ENCODE results near the gene ABCA7. TPM values are rescaled to one million over a fixed set of nuclear protein-coding genes. Genes with fewer than 3 reads are reported as not detected.

Gene ABCA7
- polyA plus RNA-seq, 6 donors from 2014 or later: 9.4 to 22.5 (median 11.1) TPM

- Mint-ChIP-seq H3K27ac (no peak overlapping the region), H3K9me3 (peaks cover 10 to 48% (median 23%) of the 10 kb centered on the region in 7 donors), H3K4me3 (no peak overlapping the region), H3K36me3 (peaks cover 23 to 39% of the 10 kb centered on the region in 2 donors), H3K27me3 (no peaks in the 10 kb centered on the region), H3K4me1 (peaks cover 9 to 27% (median 10%) of the 10 kb centered on the region in 3 donors)
- no peak for DNase-seq
- ATAC-seq (ENCODE audit: low read depth in 2 of 2): no peak
Observed at GRCh38 chr19:1054102-1055027, 14.5 kb downstream of the ABCA7 start.

DNA sequence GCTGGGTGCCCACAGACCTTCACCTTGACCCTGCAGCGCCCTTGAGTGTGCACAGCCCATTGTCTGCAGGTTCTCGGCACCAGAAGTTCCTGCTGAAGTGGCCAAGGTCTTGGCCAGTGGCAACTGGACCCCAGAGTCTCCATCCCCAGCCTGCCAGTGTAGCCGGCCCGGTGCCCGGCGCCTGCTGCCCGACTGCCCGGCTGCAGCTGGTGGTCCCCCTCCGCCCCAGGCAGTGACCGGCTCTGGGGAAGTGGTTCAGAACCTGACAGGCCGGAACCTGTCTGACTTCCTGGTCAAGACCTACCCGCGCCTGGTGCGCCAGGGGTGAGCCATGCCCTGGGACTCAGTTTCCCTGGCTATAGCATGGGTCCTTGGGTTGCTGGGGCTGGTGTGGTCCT is 15.1 kb downstream of the ABCA7 start:
- Mint-ChIP-seq H3K4me1 (peaks cover 9 to 27% (median 10%) of the 10 kb centered on the region in 3 donors), H3K27me3 (no peaks in the 10 kb centered on the region), H3K27ac (no peak overlapping the region), H3K9me3 (peaks cover 10 to 53% (median 23%) of the 10 kb centered on the region in 7 donors), H3K36me3 (peaks cover 23 to 39% of the 10 kb centered on the region in 2 donors), H3K4me3 (no peak overlapping the region)
- DNase-seq (no peak), ATAC-seq (ENCODE audit: low read depth in 2 of 2) (no peak)

DNA sequence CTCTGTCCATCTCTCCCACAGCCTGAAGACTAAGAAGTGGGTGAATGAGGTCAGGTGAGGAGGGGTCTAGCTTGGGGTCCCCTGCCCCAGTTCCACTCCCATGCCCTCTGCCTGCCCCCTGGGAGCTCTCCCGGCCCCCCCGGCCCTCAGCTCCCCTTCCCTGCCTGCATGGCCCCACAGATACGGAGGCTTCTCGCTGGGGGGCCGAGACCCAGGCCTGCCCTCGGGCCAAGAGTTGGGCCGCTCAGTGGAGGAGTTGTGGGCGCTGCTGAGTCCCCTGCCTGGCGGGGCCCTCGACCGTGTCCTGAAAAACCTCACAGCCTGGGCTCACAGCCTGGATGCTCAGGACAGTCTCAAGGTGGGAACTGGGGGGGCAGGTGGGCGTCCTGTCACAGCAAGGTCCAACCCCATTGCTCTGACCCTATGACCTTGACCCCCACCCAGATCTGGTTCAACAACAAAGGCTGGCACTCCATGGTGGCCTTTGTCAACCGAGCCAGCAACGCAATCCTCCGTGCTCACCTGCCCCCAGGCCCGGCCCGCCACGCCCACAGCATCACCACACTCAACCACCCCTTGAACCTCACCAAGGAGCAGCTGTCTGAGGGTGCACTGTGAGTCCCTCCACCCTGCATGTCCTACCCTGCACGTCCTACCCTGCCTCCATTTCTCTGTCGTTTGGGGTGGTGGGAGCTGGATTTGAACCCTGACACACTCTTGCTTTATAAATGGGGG is 16.1 kb downstream of the ABCA7 start:
- Mint-ChIP-seq H3K4me3 (peak overlapping the region in 2 of 8 donors; percentile 47 to 78), H3K9me3 (peaks cover 10 to 55% (median 23%) of the 10 kb centered on the region in 7 donors), H3K27ac (peak overlapping the region in 2 of 6 donors; percentile 10 to 24), H3K4me1 (peaks cover 9 to 27% (median 10%) of the 10 kb centered on the region in 3 donors), H3K36me3 (peaks cover 23 to 39% of the 10 kb centered on the region in 2 donors), H3K27me3 (no peaks in the 10 kb centered on the region)
- ATAC-seq (ENCODE audit: low read depth in 2 of 2) (no peak), DNase-seq (no peak)

GRCh38 chr19:1057176-1057855 is 17.4 kb downstream of the ABCA7 start:
- Mint-ChIP-seq H3K27me3 (no peaks in the 10 kb centered on the region), H3K27ac (peak overlapping the region in 4 of 6 donors; percentile 35 to 85 (median 70)), H3K9me3 (peaks cover 10 to 55% (median 23%) of the 10 kb centered on the region in 7 donors), H3K36me3 (peaks cover 23 to 34% of the 10 kb centered on the region in 2 donors), H3K4me3 (peak overlapping the region in 2 of 8 donors; percentile 1 to 58), H3K4me1 (peaks cover 9 to 25% (median 10%) of the 10 kb centered on the region in 3 donors)
- ATAC-seq (ENCODE audit: low read depth in 2 of 2) (peak; percentile 30 to 51), DNase-seq (peak; percentile 50)

DNA sequence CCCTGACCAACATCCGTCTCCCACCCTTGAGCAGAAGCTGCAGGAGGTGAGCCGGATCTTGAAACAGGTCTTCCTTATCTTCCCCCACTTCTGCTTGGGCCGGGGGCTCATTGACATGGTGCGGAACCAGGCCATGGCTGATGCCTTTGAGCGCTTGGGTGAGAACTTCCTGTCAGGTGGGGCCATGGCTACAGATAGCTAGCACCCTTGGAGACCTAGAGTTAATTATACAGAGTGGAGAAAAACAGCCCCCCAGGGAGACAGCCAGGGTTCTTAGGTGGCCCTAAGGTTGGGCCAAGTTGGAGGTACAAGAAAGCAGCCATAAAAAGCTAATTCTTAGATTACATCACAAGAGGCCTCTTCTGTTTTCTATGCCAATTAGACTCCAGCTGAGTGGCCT is 18.2 kb downstream of the ABCA7 start:
- ATAC-seq (ENCODE audit: low read depth in 2 of 2) (peak in 1 of 2 donors; percentile 52), DNase-seq (no peak)
- H3K9me3 Mint-ChIP-seq: peaks cover 10 to 52% (median 23%) of the 10 kb centered on the region in 7 donors
- H3K4me1 Mint-ChIP-seq: peaks cover 7 to 29% (median 9%) of the 10 kb centered on the region in 3 donors
- H3K27ac Mint-ChIP-seq: no peak overlapping the region
- H3K36me3 Mint-ChIP-seq: peaks cover 23 to 34% of the 10 kb centered on the region in 2 donors
- H3K27me3 Mint-ChIP-seq: no peaks in the 10 kb centered on the region
- H3K4me3 Mint-ChIP-seq: no peak overlapping the region

GRCh38 chr19:1060689-1061088 is 20.8 kb downstream of the ABCA7 start:
- Mint-ChIP-seq H3K36me3 (peaks cover 23 to 30% of the 10 kb centered on the region in 2 donors), H3K27ac (peak overlapping the region in 2 of 6 donors; percentile 65 to 92), H3K4me3 (no peak overlapping the region), H3K27me3 (no peaks in the 10 kb centered on the region), H3K4me1 (peaks cover 15 to 50% (median 31%) of the 10 kb centered on the region in 3 donors), H3K9me3 (peaks cover 10 to 38% (median 23%) of the 10 kb centered on the region in 7 donors)
- ATAC-seq (ENCODE audit: low read depth in 2 of 2): no peak
- no peak for DNase-seq

DNA sequence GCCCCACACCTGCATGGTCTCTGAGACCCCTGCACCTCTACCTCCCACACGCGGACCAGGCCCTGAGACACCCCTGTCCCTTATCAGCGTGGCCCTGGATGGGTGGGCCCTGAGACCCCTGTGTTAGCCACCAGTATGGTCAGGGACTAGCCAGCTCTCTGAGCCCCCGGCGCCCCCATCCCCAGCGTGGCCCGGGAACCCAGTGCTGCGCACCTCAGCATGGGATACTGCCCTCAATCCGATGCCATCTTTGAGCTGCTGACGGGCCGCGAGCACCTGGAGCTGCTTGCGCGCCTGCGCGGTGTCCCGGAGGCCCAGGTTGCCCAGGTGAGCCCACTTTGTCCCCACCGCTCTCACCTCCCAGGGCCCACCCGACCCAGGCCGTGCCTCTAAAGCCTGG is 22.1 kb downstream of the ABCA7 start:
- no peak overlapping the region for H3K4me3 Mint-ChIP-seq
- no peak overlapping the region for H3K27ac Mint-ChIP-seq
- ATAC-seq (ENCODE audit: low read depth in 2 of 2) (no peak), DNase-seq (no peak)
- peaks cover 14 to 17% of the 10 kb centered on the region in 2 donors for H3K36me3 Mint-ChIP-seq
- H3K27me3 Mint-ChIP-seq: no peaks in the 10 kb centered on the region
- H3K4me1 Mint-ChIP-seq: peaks cover 18 to 45% (median 37%) of the 10 kb centered on the region in 3 donors
- H3K9me3 Mint-ChIP-seq: peaks cover 5 to 27% (median 14%) of the 10 kb centered on the region in 7 donors

DNA sequence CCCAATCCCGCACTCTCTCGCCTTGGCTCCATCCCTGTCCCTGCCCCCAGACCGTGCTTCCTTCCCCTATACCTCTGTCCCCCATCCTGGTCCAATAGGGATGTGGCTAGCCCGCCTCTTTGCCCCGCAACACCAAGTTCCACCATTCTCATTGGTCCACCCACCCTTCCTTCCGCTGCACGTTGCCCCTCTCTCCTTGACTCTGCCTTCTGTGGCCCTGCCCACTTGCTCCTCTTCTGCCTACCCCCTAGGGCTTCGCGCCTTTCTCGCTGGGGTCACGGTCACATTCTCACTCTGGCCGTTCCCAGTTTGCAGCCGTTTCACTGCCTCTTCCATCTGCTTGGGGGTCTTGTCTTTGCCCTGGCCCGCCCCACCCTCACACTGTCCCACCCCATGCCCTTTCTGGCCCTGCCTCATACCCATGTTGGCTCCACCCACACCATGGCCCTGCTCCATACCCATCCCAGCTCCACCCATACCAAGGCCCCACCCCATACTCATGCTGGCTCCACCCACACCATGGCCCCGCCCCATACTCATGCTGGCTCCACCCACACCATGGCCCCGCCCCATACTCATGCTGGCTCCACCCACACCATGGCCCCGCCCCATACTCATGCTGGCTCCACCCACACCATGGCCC is 22.6 kb downstream of the ABCA7 start:
- H3K4me3 Mint-ChIP-seq: no peak overlapping the region
- ATAC-seq (ENCODE audit: low read depth in 2 of 2): no peak
- peaks cover 2 to 22% (median 8%) of the 10 kb centered on the region in 7 donors for H3K9me3 Mint-ChIP-seq
- peak overlapping the region in 1 of 6 donors; percentile 65 for H3K27ac Mint-ChIP-seq
- peaks cover 11 to 12% of the 10 kb centered on the region in 2 donors for H3K36me3 Mint-ChIP-seq
- no peaks in the 10 kb centered on the region for H3K27me3 Mint-ChIP-seq
- H3K4me1 Mint-ChIP-seq: peaks cover 18 to 41% (median 33%) of the 10 kb centered on the region in 3 donors
- no peak for DNase-seq

GRCh38 chr19:1063030-1063908 is 23.4 kb downstream of the ABCA7 start:
- ATAC-seq (ENCODE audit: low read depth in 2 of 2) (no peak), DNase-seq (peak; percentile 30)
- Mint-ChIP-seq H3K4me1 (peaks cover 16 to 34% (median 27%) of the 10 kb centered on the region in 3 donors), H3K27ac (peak overlapping the region in 2 of 6 donors; percentile 82 to 95), H3K9me3 (peaks cover 0 to 15% (median 2%) of the 10 kb centered on the region in 7 donors), H3K27me3 (no peaks in the 10 kb centered on the region), H3K4me3 (peak overlapping the region in 2 of 8 donors; percentile 33 to 81), H3K36me3 (peaks cover 3 to 4% of the 10 kb centered on the region in 2 donors)

DNA sequence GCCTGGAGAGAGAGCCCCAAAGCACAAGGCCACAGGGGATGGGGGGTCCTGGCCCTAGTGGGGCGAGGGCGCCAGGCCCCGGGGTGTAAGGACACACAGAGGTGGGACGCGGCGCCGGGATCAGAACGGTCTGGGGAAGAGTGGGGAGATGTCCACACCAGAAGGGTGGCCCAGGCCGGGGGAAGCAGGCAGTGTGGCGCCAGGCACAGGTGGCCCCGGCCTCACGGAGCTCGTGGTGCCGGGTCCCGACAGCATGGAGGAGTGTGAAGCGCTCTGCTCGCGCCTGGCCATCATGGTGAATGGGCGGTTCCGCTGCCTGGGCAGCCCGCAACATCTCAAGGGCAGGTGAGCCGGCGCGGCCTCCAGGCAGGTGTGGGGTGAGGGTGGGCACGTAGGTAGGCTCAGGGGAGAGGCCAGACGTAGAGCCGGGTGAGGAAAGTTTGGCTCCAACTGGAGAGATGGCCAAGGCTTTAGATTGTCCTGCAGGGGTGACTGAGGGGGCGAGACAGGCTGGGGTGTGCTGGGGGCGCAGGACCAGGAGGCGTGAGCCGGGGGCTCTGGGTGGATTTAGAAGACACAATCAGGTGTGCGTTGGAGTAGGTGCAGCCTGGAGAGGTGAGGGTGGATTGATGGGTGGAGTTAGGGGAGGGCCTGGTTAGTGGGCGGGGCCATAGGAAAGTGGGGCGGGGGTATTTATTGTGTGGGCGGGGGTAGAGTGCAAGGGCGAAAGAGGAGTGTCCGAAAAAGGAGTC is 24.2 kb downstream of the ABCA7 start:
- DNase-seq: no peak
- H3K4me1 Mint-ChIP-seq: peaks cover 22 to 41% (median 35%) of the 10 kb centered on the region in 3 donors
- peaks cover 4 to 6% of the 10 kb centered on the region in 2 donors for H3K36me3 Mint-ChIP-seq
- H3K27me3 Mint-ChIP-seq: no peaks in the 10 kb centered on the region
- no peak for ATAC-seq (ENCODE audit: low read depth in 2 of 2)
- H3K4me3 Mint-ChIP-seq: peak overlapping the region in 3 of 8 donors; percentile 32 to 81 (median 61)
- peaks cover 0 to 9% (median 0%) of the 10 kb centered on the region in 7 donors for H3K9me3 Mint-ChIP-seq
- peak overlapping the region in 4 of 6 donors; percentile 56 to 82 (median 68) for H3K27ac Mint-ChIP-seq
